Right cardiac atrium (tissue), 5 donors: ENCODE data around the gene FDXACB1. TPM values are rescaled to one million over a fixed set of nuclear protein-coding genes. Genes with fewer than 3 reads are reported as not detected.
"Not testable (repeated sequence)": the region's sequence is repeated elsewhere in the genome, so short reads cannot be mapped to it uniquely, and the experiment has no call there.

Experiments
- ATAC-seq, 2 donors: fragments of 200-7000 bp; cut with Tn5 transposase; one replicate each; pipeline versions ENCODE4 v1.8.0 to v1.9.1; 2020; ENCODE audit warnings: moderate library complexity in 2 of 2, mild to moderate bottlenecking in 1 of 2
- DNase-seq, 3 donors: peaks; one replicate each; pipeline ENCODE4 v3.0.0-alpha.2; 2020
- H3K27ac ChIP-seq: one replicate; pipeline ENCODE4 v1.5.1; 2013; ENCODE audit warnings: mild to moderate bottlenecking, low read length, control low read depth, moderate library complexity
- H3K27me3 ChIP-seq: one replicate; pipeline ENCODE4 v1.6.1; 2013; ENCODE audit not compliant: control insufficient read depth, insufficient read depth
- H3K4me1 ChIP-seq: one replicate; pipeline ENCODE4 v1.6.1; 2013; ENCODE audit warnings: low read length; ENCODE audit not compliant: control insufficient read depth, insufficient read depth
- H3K4me3 ChIP-seq: one replicate; pipeline ENCODE4 v1.5.1; 2013; ENCODE audit warnings: low read length, control low read depth
- H3K9me3 ChIP-seq: one replicate; pipeline ENCODE4 v1.6.1; 2013; ENCODE audit warnings: low read length; ENCODE audit not compliant: control insufficient read depth
- WGBS: extraction: QIAGEN DNeasy Blood & Tissue Kit; methylation state at CpG from one replicate; pipeline ENCODE4 v1.1.7; 2013; 5-methylcytosine and 5-hydroxymethylcytosine counted together
- intact Hi-C, 4 donors: fragments of 100-400 bp; cut with DNase I; formaldehyde crosslinking; loops; one replicate each; pipeline versions ENCODE4 v1.11.0 to v1.14.0; 2022 to 2023
- polyA plus RNA-seq: library from polyadenylated mRNA; stranded (reverse); fragments of 200-250 nt; gene quantifications from one replicate; pipeline ENCODE4 v1.2.3, GENCODE V29; 2013
- total RNA-seq, 4 donors: library from RNA; stranded (reverse); fragmentation: NEBNext Ultra II Directional; extraction: Animal tissue kit (Norgen Biotek cat#: 25700); gene quantifications; one replicate each; pipeline ENCODE4 v1.2.1, GENCODE V29; 2021
- donor health status: healthy with polysubstance abuse.
- donor health status: DM: no; HTN: yes; CAD: no.
- donor health status: DM: no; HTN: no; CAD: no.
- donor health status: DM: no; HTN: yes; CAD: no; lungs with severe emphysema.
- donor health status: DM: yes; HTN: yes; CAD: no.

Gene FDXACB1
- total and polyA plus RNA-seq, 5 donors: 1.1 to 1.7 (median 1.6) TPM

- Histone ChIP-seq H3K27me3 (no peaks in the 10 kb centered on the region), H3K4me1 (no peaks in the 10 kb centered on the region), H3K4me3 (peak overlapping the region; percentile 87), H3K27ac (peak overlapping the region; percentile 96), H3K9me3 (no peaks in the 10 kb centered on the region)
- ATAC-seq (no peak), DNase-seq (no peak)
- 50% methylated on average over 5 of the region's 5 CpGs for WGBS
- intact Hi-C loops: no loop called here
Measured at GRCh38 chr11:111909378-111909777, 30.4 kb upstream of the FDXACB1 start.

- Histone ChIP-seq H3K27ac (peak overlapping the region; percentile 57), H3K9me3 (no peaks in the 10 kb centered on the region), H3K4me1 (no peaks in the 10 kb centered on the region), H3K27me3 (no peaks in the 10 kb centered on the region), H3K4me3 (peak overlapping the region; percentile 87)
- WGBS: 58% methylated on average over 5 of the region's 5 CpGs
- intact Hi-C loops: no loop called here
- DNase-seq (no peak), ATAC-seq (no peak)
Measured at GRCh38 chr11:111908639-111909305, 29.8 kb upstream of the FDXACB1 start.

- no peaks in the 10 kb centered on the region for H3K9me3 ChIP-seq
- no peak for DNase-seq
- H3K27ac ChIP-seq: no peak overlapping the region
- intact Hi-C loops: no loop called here
- peak in 1 of 2 donors; percentile 11 for ATAC-seq
- no peaks in the 10 kb centered on the region for H3K27me3 ChIP-seq
- 86% methylated on average over 1 of the region's 1 CpG for WGBS
- H3K4me3 ChIP-seq: no peak overlapping the region
- H3K4me1 ChIP-seq: no peaks in the 10 kb centered on the region
Measured at GRCh38 chr11:111906680-111907079, 27.7 kb upstream of the FDXACB1 start.

GRCh38 chr11:111905411-111905810 lies 26.4 kb upstream of the FDXACB1 start:
- Histone ChIP-seq H3K9me3 (no peaks in the 10 kb centered on the region), H3K4me3 (no peak overlapping the region), H3K4me1 (no peaks in the 10 kb centered on the region), H3K27me3 (no peaks in the 10 kb centered on the region), H3K27ac (no peak overlapping the region)
- ATAC-seq (peak; percentile 62 to 69), DNase-seq (no peak)
- WGBS: 24% methylated on average over 2 of the region's 2 CpGs
- intact Hi-C loops: no loop called here

- intact Hi-C loops: no loop called here
- no peak overlapping the region for H3K27ac ChIP-seq
- H3K4me1 ChIP-seq: no peaks in the 10 kb centered on the region
Measured at GRCh38 chr11:111886844-111887243, 7.9 kb upstream of the FDXACB1 start.

GRCh38 chr11:111886032-111886431 lies 7.1 kb upstream of the FDXACB1 start:
- ATAC-seq: no peak
- no peaks in the 10 kb centered on the region for H3K4me1 ChIP-seq
- intact Hi-C loops: no loop called here
- H3K27me3 ChIP-seq: no peaks in the 10 kb centered on the region
- 92% methylated on average over 4 of the region's 4 CpGs for WGBS
- H3K4me3 ChIP-seq: no peak overlapping the region
- H3K27ac ChIP-seq: no peak overlapping the region
- no peaks in the 10 kb centered on the region for H3K9me3 ChIP-seq
- DNase-seq: no peak

More at GRCh38 chr11:111886844-111887243, 7.9 kb upstream of the FDXACB1 start:
- no peaks in the 10 kb centered on the region for H3K27me3 ChIP-seq
- no peak overlapping the region for H3K4me3 ChIP-seq
- 91% methylated on average over 2 of the region's 2 CpGs for WGBS
- no peak for DNase-seq
- no peak for ATAC-seq
- H3K9me3 ChIP-seq: no peaks in the 10 kb centered on the region

GRCh38 chr11:111885053-111885452 lies 6.1 kb upstream of the FDXACB1 start:
- intact Hi-C loops: not testable (repeated sequence)

GRCh38 chr11:111882202-111882601 lies 3.2 kb upstream of the FDXACB1 start:
- WGBS: 78% methylated on average over 5 of the region's 5 CpGs
- Histone ChIP-seq H3K9me3 (no peaks in the 10 kb centered on the region), H3K27ac (no peak overlapping the region), H3K27me3 (no peaks in the 10 kb centered on the region), H3K4me3 (no peak overlapping the region), H3K4me1 (no peaks in the 10 kb centered on the region)
- intact Hi-C loops: loop anchor here in 1 of 4 donors (5.0 kb wide), 1 partner anchor 40 kb away; no protein-coding TSS in a partner anchor
- ATAC-seq (no peak), DNase-seq (no peak)

More at GRCh38 chr11:111885053-111885452, 6.1 kb upstream of the FDXACB1 start:
- not testable (repeated sequence) for H3K27ac ChIP-seq, H3K4me3 ChIP-seq, H3K9me3 ChIP-seq, H3K27me3 ChIP-seq, DNase-seq, H3K4me1 ChIP-seq, ATAC-seq
- WGBS: 69% methylated on average over 4 of the region's 4 CpGs

- H3K4me1 ChIP-seq: no peaks in the 10 kb centered on the region
- DNase-seq (no peak), ATAC-seq (peak in 1 of 2 donors; percentile 10)
- peak overlapping the region; percentile 64 for H3K4me3 ChIP-seq
- H3K9me3 ChIP-seq: no peaks in the 10 kb centered on the region
- WGBS: 42% methylated on average over 6 of the region's 6 CpGs
- intact Hi-C loops: loop anchor here (5.0 to 10.0 kb wide), 4 partner anchors 33 to 103 kb away; partner anchors contain the start of genes DIXDC1 (in 2 of the 4), CRYAB (in 1 of the 4) and HSPB2 (in 1 of the 4)
- H3K27me3 ChIP-seq: no peaks in the 10 kb centered on the region
- H3K27ac ChIP-seq: peak overlapping the region; percentile 78
Measured at GRCh38 chr11:111879637-111879960, 634 bp upstream of the FDXACB1 start.

- no peaks in the 10 kb centered on the region for H3K27me3 ChIP-seq
- H3K27ac ChIP-seq: peak overlapping the region; percentile 78
- intact Hi-C loops: loop anchor here (5.0 to 10.0 kb wide), 4 partner anchors 34 to 104 kb away; partner anchors contain the start of genes DIXDC1 (in 2 of the 4), CRYAB (in 1 of the 4) and HSPB2 (in 1 of the 4)
- DNase-seq (no peak), ATAC-seq (no peak)
- WGBS: under 1% methylated on average over 13 of the region's 13 CpGs
- H3K9me3 ChIP-seq: no peaks in the 10 kb centered on the region
- peak overlapping the region; percentile 64 for H3K4me3 ChIP-seq
- H3K4me1 ChIP-seq: no peaks in the 10 kb centered on the region
Measured at GRCh38 chr11:111878385-111878848, 548 bp downstream of the FDXACB1 start.

- intact Hi-C loops: loop anchor here in 2 of 4 donors (10.0 kb wide), 1 partner anchor 63 kb away; the partner anchor contains the start of gene DIXDC1 (in 2 of the 2)
Measured at GRCh38 chr11:111871693-111872161, 7.2 kb downstream of the FDXACB1 start.

More at GRCh38 chr11:111871693-111872161, 7.2 kb downstream of the FDXACB1 start:
- 48% methylated on average over 5 of the region's 5 CpGs for WGBS
- Histone ChIP-seq H3K9me3 (no peaks in the 10 kb centered on the region), H3K4me3 (peak overlapping the region; percentile 97), H3K27me3 (no peaks in the 10 kb centered on the region), H3K27ac (peak overlapping the region; percentile 94), H3K4me1 (no peaks in the 10 kb centered on the region)
- ATAC-seq (no peak), DNase-seq (no peak)
